Esophagus squamous epithelium (tissue), 5 donors: ENCODE measurements around the gene SFR1. TPM values are rescaled to one million over a fixed set of nuclear protein-coding genes. Genes with fewer than 3 reads are reported as not detected.

Experiments
- DNase-seq: peaks from one replicate; lab custom pipeline; 2025; lab: John Stamatoyannopoulos, UW
- H3K27ac ChIP-seq, 4 donors: fragments of 200-600 bp; sonication (generic); one replicate each; pipeline ENCODE4 v1.5.1; 2016 to 2019; ENCODE audit warnings: mild to moderate bottlenecking in 1 of 4
- H3K27me3 ChIP-seq, 4 donors: fragments of 200-600 bp; sonication (generic); 1 replicate in 3 of 4; 2 replicates in 1 of 4; pipeline versions ENCODE4 v1.5.1 to v1.6.0; 2017 to 2021; ENCODE audit warnings: antibody characterized with exemption in 1 of 4
- H3K36me3 ChIP-seq, 3 donors: fragments of 200-600 bp; sonication (generic); one replicate each; pipeline ENCODE4 v1.5.1; 2016 to 2019
- H3K4me1 ChIP-seq, 3 donors: fragments of 200-600 bp; sonication (generic); one replicate each; pipeline ENCODE4 v1.5.1; 2017 to 2019
- H3K4me3 ChIP-seq, 4 donors: fragments of 200-600 bp; sonication (generic); 1 replicate in 3 of 4; 2 replicates in 1 of 4; pipeline ENCODE4 v1.5.1; 2016 to 2019; ENCODE audit warnings: mild to moderate bottlenecking in 2 of 4, moderate library complexity in 1 of 4
- H3K9me3 ChIP-seq, 3 donors: fragments of 200-600 bp; sonication (generic); one replicate each; pipeline ENCODE4 v1.5.1; 2016 to 2019
- POLR2A ChIP-seq, 4 donors: fragments of 450-650 bp; IDR thresholded peaks; one replicate each; pipeline ENCODE4 v1.6.1; 2017; ENCODE audit warnings: antibody characterized with exemption in 4 of 4, mild to moderate bottlenecking in 4 of 4, moderate library complexity in 3 of 4
- WGBS, 2 donors: methylation state at CpG; one replicate each; pipeline ENCODE4 v1.1.5; 2018; 5-methylcytosine and 5-hydroxymethylcytosine counted together
- intact Hi-C: fragments of 100-400 bp; cut with DNase I; formaldehyde crosslinking; loops from one replicate; pipeline ENCODE4 v1.15.0; 2022
- total RNA-seq, 4 donors: library from RNA; depleted of rRNA; stranded (reverse); fragments of >200 nt; gene quantifications; one replicate each; pipeline ENCODE4 v1.1.0, GENCODE V29; 2016
- TF ChIP-seq, protein P1 (sequence below), 6 experiments: fragments of 450-650 bp in 4 of 6; fragments of 200-600 bp in 2 of 6; sonication (generic) in 2 of 6; IDR thresholded peaks; one replicate each; pipeline ENCODE4 v1.5.1; 2016 to 2019; ENCODE audit warnings: antibody characterized with exemption in 6 of 6, mild to moderate bottlenecking in 4 of 6, moderate library complexity in 4 of 6
- donor health status: DM: yes; HTN: yes; CAD: no.

The SFR1 gene
- total RNA-seq, 4 donors from 2014 or later = 2.7 to 9.3 (median 6.3) TPM

DNA sequence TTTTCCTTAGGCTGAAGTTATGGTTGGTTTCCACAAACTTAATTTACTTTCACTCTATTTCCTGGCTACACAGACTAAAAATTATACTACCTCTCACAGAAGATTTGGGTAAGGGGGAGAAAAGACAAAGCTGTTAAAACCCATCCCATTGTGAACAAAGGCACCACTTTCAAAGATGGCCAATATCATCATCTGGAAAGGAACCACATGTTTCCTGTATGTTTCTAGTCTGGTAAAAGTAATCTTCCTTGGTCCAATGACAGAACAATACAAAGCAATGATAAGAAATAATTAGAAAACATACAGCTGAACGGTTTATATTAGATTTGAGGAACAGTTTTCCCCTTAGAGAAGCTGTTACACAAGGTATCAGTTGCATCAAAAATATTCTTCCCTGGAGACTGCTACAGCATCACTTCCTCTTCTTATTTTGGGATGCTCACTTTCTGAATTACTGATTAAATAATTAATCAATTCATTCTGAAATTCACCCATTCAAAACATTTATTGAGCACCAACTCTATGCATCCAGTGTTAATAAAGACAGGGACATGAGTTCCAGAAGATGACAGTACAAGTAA, 8.5 kb upstream of the SFR1 start:
- Histone ChIP-seq H3K27ac (no peak overlapping the region), H3K36me3 (no peaks in the 10 kb centered on the region), H3K9me3 (no peaks in the 10 kb centered on the region), H3K4me3 (no peak overlapping the region), H3K4me1 (peaks cover 0 to 33% (median 11%) of the 10 kb centered on the region in 3 donors), H3K27me3 (peaks cover 0 to 3% (median 0%) of the 10 kb centered on the region in 4 donors)
- TF ChIP-seq, protein P1, sequence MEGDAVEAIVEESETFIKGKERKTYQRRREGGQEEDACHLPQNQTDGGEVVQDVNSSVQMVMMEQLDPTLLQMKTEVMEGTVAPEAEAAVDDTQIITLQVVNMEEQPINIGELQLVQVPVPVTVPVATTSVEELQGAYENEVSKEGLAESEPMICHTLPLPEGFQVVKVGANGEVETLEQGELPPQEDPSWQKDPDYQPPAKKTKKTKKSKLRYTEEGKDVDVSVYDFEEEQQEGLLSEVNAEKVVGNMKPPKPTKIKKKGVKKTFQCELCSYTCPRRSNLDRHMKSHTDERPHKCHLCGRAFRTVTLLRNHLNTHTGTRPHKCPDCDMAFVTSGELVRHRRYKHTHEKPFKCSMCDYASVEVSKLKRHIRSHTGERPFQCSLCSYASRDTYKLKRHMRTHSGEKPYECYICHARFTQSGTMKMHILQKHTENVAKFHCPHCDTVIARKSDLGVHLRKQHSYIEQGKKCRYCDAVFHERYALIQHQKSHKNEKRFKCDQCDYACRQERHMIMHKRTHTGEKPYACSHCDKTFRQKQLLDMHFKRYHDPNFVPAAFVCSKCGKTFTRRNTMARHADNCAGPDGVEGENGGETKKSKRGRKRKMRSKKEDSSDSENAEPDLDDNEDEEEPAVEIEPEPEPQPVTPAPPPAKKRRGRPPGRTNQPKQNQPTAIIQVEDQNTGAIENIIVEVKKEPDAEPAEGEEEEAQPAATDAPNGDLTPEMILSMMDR (IDR thresholded peaks at IDR 0.05) = no peak
- TF ChIP-seq POLR2A (IDR thresholded peaks at IDR 0.05) = no peak
- intact Hi-C loops = no loop called here
- WGBS, 2 donors = 33 to 59% methylated on average over 1 of the region's 1 CpG
- DNase-seq = no peak

DNA sequence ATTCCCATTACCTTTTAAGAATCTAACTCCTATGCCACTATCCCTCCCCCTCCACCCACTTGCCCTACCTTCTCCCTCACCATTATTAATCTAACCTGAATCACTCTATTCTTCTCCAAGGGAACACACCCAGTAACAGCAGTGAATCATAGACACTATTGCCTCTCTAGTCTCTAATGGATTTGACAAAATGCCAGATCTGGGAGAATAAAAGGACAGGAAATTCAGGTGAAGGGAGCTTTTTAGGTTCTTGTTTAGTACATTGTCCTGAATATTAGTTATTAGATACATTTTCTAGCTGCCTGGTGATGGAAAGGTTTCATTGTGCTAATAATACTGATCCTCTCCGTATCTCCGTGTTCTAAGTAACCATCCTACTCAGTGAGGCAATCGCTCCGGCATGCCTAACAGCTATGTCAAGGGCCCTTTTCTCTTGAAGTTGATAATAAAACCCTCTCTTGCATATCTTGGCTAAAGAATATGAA, 4.1 kb upstream of the SFR1 start:
- 21 to 24% methylated on average over 4 of the region's 4 CpGs for WGBS, 2 donors
- TF ChIP-seq, protein P1 (IDR thresholded peaks at IDR 0.05) = no peak
- no peak for TF ChIP-seq POLR2A (IDR thresholded peaks at IDR 0.05)
- Histone ChIP-seq H3K4me1 (peaks cover 8 to 66% (median 25%) of the 10 kb centered on the region in 3 donors), H3K27me3 (no peaks in the 10 kb centered on the region), H3K27ac (peak overlapping the region; percentile 61 to 100 (median 82)), H3K36me3 (no peaks in the 10 kb centered on the region), H3K9me3 (no peaks in the 10 kb centered on the region), H3K4me3 (no peak overlapping the region)
- DNase-seq = no peak
- intact Hi-C loops = no loop called here

DNA sequence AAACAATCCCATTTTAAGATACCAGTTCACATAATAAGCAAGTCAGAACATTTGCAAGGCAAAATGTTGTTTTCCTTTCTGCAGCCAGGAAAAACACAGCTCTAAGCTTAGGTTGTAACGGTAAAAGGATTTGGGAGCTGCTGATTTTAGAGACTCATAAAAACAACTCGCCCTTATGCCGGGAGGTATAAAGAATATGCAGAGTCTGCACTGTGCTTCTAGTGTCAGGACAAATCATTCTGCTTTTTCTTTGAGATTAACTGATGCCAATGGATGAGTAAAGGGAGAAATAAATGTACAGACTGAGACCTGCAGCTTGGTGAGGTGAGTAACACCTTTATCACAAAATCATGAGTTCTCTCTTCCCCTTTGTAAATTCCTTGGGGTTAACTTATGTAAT, 2.0 kb upstream of the SFR1 start:
- DNase-seq = no peak
- Histone ChIP-seq H3K27ac (peak overlapping the region; percentile 96 to 100 (median 98)), H3K4me3 (peak overlapping the region in 1 of 4 donors; percentile 67), H3K27me3 (no peaks in the 10 kb centered on the region), H3K4me1 (peaks cover 8 to 75% (median 28%) of the 10 kb centered on the region in 3 donors), H3K36me3 (peaks cover 0 to 4% (median 0%) of the 10 kb centered on the region in 3 donors), H3K9me3 (no peaks in the 10 kb centered on the region)
- TF ChIP-seq, protein P1 (IDR thresholded peaks at IDR 0.05) = no peak
- no peak for TF ChIP-seq POLR2A (IDR thresholded peaks at IDR 0.05)
- intact Hi-C loops = loop anchor here (5.0 to 10.0 kb wide), 2 partner anchors 145 to 233 kb away; partner anchors contain the start of gene GSTO2
- WGBS, 2 donors = 36 to 65% methylated on average over 3 of the region's 3 CpGs

DNA sequence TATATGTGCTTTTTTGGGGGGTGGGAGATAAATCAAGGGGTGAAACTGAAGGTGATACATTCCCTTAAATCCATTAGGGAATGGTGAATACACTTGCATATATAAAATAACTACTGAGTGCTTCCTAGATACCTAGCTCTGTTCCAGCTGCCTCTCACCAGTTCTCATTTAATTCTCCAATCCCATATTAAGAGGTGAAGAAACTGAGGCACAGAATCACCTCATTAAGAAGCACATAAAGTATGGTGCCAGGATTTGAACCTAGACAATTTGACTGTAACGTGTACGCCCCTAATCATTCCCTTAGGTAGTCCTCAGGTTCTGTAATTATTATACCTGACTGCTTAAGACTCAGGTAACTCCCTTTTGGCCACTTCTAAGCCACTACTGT, 1.5 kb upstream of the SFR1 start:
- Histone ChIP-seq H3K4me1 (peaks cover 8 to 70% (median 25%) of the 10 kb centered on the region in 3 donors), H3K27ac (peak overlapping the region; percentile 96 to 100 (median 98)), H3K27me3 (no peaks in the 10 kb centered on the region), H3K4me3 (peak overlapping the region in 3 of 4 donors; percentile 67 to 77 (median 77)), H3K36me3 (peaks cover 0 to 8% (median 0%) of the 10 kb centered on the region in 3 donors), H3K9me3 (no peaks in the 10 kb centered on the region)
- DNase-seq = no peak
- 16 to 20% methylated on average over 2 of the region's 2 CpGs for WGBS, 2 donors
- intact Hi-C loops = loop anchor here (5.0 to 10.0 kb wide), 2 partner anchors 144 to 233 kb away; partner anchors contain the start of gene GSTO2
- no peak for TF ChIP-seq POLR2A (IDR thresholded peaks at IDR 0.05)
- TF ChIP-seq, protein P1 (IDR thresholded peaks at IDR 0.05) = no peak

DNA sequence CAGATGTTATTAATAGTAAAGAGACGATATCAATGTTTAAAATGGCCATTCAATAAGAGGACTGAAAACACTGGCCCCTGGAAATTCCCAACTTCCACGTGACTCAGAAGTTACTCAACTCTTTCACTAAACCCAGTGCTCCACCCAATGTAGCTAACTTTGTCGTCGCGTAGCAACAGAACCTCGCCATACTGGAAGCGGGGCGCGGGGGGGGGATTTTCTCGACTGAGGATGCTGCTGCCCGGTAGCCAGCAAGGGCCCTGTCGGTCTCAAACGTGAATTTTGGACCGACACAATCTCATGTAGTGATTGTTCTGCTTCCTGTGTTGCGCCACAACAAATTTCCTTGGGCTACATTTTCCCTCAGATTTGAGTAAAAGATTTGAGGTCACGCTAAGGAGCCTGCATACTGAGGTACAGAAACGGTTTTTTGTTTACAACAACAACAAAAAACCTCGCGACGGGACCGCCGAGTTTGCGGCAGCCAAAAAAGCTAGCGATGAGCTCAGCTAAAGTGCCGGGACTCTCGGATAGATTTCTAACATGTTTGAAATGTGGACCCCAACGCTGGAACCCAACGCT, 977 bp upstream of the SFR1 start:
- peak in 1 of 4 donors; percentile 38 for TF ChIP-seq POLR2A (IDR thresholded peaks at IDR 0.05)
- TF ChIP-seq, protein P1 (IDR thresholded peaks at IDR 0.05) = no peak
- Histone ChIP-seq H3K27me3 (no peaks in the 10 kb centered on the region), H3K4me1 (peaks cover 8 to 65% (median 25%) of the 10 kb centered on the region in 3 donors), H3K36me3 (peaks cover 0 to 13% (median 0%) of the 10 kb centered on the region in 3 donors), H3K27ac (peak overlapping the region; percentile 96 to 100 (median 98)), H3K4me3 (peak overlapping the region; percentile 65 to 77 (median 72)), H3K9me3 (no peaks in the 10 kb centered on the region)
- DNase-seq = peak; percentile 50
- WGBS, 2 donors = 0 to 1% methylated on average over 18 to 24 of the region's 28 CpGs
- intact Hi-C loops = loop anchor here (5.0 to 10.0 kb wide), 2 partner anchors 144 to 234 kb away; partner anchors contain the start of gene GSTO2
